ENCODE measurements around the gene LSM14B. TPM values are rescaled to one million over a fixed set of nuclear protein-coding genes. Genes with fewer than 3 reads are reported as not detected.

The LSM14B gene
- polyA plus RNA-seq, 1 donor from 2014 or later: 0.98 TPM

GRCh38 chr20:62133051-62133845 is 11.0 kb downstream of the LSM14B start:
- Mint-ChIP-seq H3K9me3 (no peaks in the 10 kb centered on the region), H3K36me3 (peaks cover 5% of the 10 kb centered on the region), H3K27me3 (no peaks in the 10 kb centered on the region), H3K27ac (peak overlapping the region in 1 of 3 donors; percentile 59), H3K4me1 (peaks cover 5 to 20% (median 17%) of the 10 kb centered on the region in 3 donors), H3K4me3 (peak overlapping the region in 1 of 4 donors; percentile 28)

GRCh38 chr20:62133864-62134263 is 11.6 kb downstream of the LSM14B start:
- Mint-ChIP-seq H3K27ac (peak overlapping the region in 2 of 3 donors; percentile 41 to 42), H3K4me3 (no peak overlapping the region), H3K9me3 (no peaks in the 10 kb centered on the region), H3K4me1 (peaks cover 5 to 16% (median 15%) of the 10 kb centered on the region in 3 donors), H3K36me3 (peaks cover 6% of the 10 kb centered on the region), H3K27me3 (no peaks in the 10 kb centered on the region)

- peak overlapping the region in 1 of 3 donors; percentile 43 for H3K27ac Mint-ChIP-seq
Measured at GRCh38 chr20:62134735-62135231, 12.5 kb downstream of the LSM14B start.

GRCh38 chr20:62135573-62136266 is 13.4 kb downstream of the LSM14B start:
- H3K9me3 Mint-ChIP-seq: no peaks in the 10 kb centered on the region
- H3K27ac Mint-ChIP-seq: peak overlapping the region in 2 of 3 donors; percentile 15 to 74
- peaks cover 6% of the 10 kb centered on the region for H3K36me3 Mint-ChIP-seq
- peaks cover 8 to 18% (median 8%) of the 10 kb centered on the region in 3 donors for H3K4me1 Mint-ChIP-seq
- no peaks in the 10 kb centered on the region for H3K27me3 Mint-ChIP-seq
- H3K4me3 Mint-ChIP-seq: no peak overlapping the region

More at GRCh38 chr20:62134735-62135231, 12.5 kb downstream of the LSM14B start:
- H3K9me3 Mint-ChIP-seq: no peaks in the 10 kb centered on the region
- H3K36me3 Mint-ChIP-seq: peaks cover 6% of the 10 kb centered on the region
- H3K4me1 Mint-ChIP-seq: peaks cover 5 to 14% (median 12%) of the 10 kb centered on the region in 3 donors
- H3K4me3 Mint-ChIP-seq: no peak overlapping the region
- H3K27me3 Mint-ChIP-seq: no peaks in the 10 kb centered on the region

- H3K36me3 Mint-ChIP-seq: peaks cover 6% of the 10 kb centered on the region
- no peaks in the 10 kb centered on the region for H3K9me3 Mint-ChIP-seq
- H3K4me3 Mint-ChIP-seq: peak overlapping the region in 1 of 4 donors; percentile 54
- H3K4me1 Mint-ChIP-seq: peaks cover 10 to 24% (median 12%) of the 10 kb centered on the region in 3 donors
- no peaks in the 10 kb centered on the region for H3K27me3 Mint-ChIP-seq
- peak overlapping the region; percentile 15 to 90 (median 51) for H3K27ac Mint-ChIP-seq
Measured at GRCh38 chr20:62136283-62137091, 14.2 kb downstream of the LSM14B start.

GRCh38 chr20:62137092-62137384 is 14.8 kb downstream of the LSM14B start:
- Mint-ChIP-seq H3K27ac (peak overlapping the region; percentile 15 to 90 (median 51)), H3K36me3 (peaks cover 6% of the 10 kb centered on the region), H3K4me3 (peak overlapping the region in 1 of 4 donors; percentile 54), H3K27me3 (no peaks in the 10 kb centered on the region), H3K4me1 (peaks cover 16 to 27% (median 17%) of the 10 kb centered on the region in 3 donors), H3K9me3 (no peaks in the 10 kb centered on the region)

- H3K4me3 Mint-ChIP-seq: peak overlapping the region in 1 of 4 donors; percentile 48
- H3K36me3 Mint-ChIP-seq: peaks cover 6% of the 10 kb centered on the region
Measured at GRCh38 chr20:62137478-62138203, 15.4 kb downstream of the LSM14B start.

GRCh38 chr20:62138204-62138543 is 15.9 kb downstream of the LSM14B start:
- Mint-ChIP-seq H3K27me3 (no peaks in the 10 kb centered on the region), H3K4me3 (peak overlapping the region in 1 of 4 donors; percentile 48), H3K9me3 (no peaks in the 10 kb centered on the region), H3K4me1 (peaks cover 16 to 26% (median 17%) of the 10 kb centered on the region in 3 donors), H3K27ac (peak overlapping the region in 1 of 3 donors; percentile 15), H3K36me3 (peaks cover 6% of the 10 kb centered on the region)

More at GRCh38 chr20:62137478-62138203, 15.4 kb downstream of the LSM14B start:
- H3K9me3 Mint-ChIP-seq: no peaks in the 10 kb centered on the region
- peaks cover 16 to 26% (median 17%) of the 10 kb centered on the region in 3 donors for H3K4me1 Mint-ChIP-seq
- H3K27me3 Mint-ChIP-seq: no peaks in the 10 kb centered on the region
- H3K27ac Mint-ChIP-seq: peak overlapping the region in 2 of 3 donors; percentile 15 to 90

DNA sequence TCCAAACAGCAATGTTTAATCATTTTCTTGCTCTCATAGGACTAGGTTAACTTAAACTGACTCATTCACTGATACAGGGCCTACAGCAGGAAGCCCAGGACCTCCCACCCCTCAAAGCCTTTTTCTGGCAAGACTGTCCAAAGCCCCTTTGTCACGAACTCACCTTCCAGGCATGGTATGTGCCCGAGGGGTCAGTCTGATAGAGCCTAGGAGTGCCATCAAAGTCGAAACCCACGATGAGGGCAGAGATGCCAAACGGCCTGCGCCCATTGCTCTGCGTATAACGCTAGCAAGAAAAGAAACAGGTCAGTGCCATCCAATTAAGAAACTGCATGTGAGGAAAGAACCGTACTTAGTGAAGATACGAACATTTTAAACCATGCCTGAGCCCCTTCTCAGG is 16.6 kb downstream of the LSM14B start:
- Mint-ChIP-seq H3K27me3 (no peaks in the 10 kb centered on the region), H3K27ac (peak overlapping the region; percentile 28 to 50 (median 39)), H3K4me3 (peak overlapping the region in 3 of 4 donors; percentile 3 to 94 (median 58)), H3K4me1 (peaks cover 15 to 26% (median 17%) of the 10 kb centered on the region in 3 donors), H3K36me3 (peaks cover 6% of the 10 kb centered on the region), H3K9me3 (no peaks in the 10 kb centered on the region)

DNA sequence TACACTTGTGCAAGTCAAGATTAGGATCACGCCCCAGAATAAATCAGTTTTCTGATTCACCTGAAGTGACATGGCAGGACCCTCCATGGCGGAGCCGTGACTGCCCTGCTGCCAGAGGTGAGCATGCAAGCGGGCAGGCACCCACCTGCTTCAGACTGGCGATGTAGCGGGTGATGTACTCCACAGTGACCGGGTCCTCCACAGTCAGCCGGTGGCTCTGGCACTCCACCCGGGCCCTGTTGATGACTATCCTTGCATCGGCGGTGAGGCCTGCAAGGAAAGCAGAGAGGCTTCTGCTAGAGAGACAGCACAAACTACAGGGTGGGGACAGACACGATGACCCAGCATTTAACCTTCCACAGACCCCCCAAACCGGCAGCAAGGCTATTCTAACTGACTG is 17.4 kb downstream of the LSM14B start:
- Mint-ChIP-seq H3K36me3 (peaks cover 6% of the 10 kb centered on the region), H3K9me3 (no peaks in the 10 kb centered on the region), H3K4me3 (peak overlapping the region in 1 of 4 donors; percentile 94), H3K27ac (peak overlapping the region in 2 of 3 donors; percentile 28 to 86), H3K4me1 (peaks cover 16 to 27% (median 20%) of the 10 kb centered on the region in 3 donors), H3K27me3 (no peaks in the 10 kb centered on the region)

GRCh38 chr20:62141043-62141396 is 18.7 kb downstream of the LSM14B start:
- H3K4me1 Mint-ChIP-seq: peaks cover 21 to 36% (median 25%) of the 10 kb centered on the region in 3 donors
- peak overlapping the region; percentile 94 to 95 (median 94) for H3K27ac Mint-ChIP-seq
- no peaks in the 10 kb centered on the region for H3K27me3 Mint-ChIP-seq
- H3K36me3 Mint-ChIP-seq: peaks cover 6% of the 10 kb centered on the region
- peak overlapping the region in 3 of 4 donors; percentile 88 to 96 (median 94) for H3K4me3 Mint-ChIP-seq
- H3K9me3 Mint-ChIP-seq: no peaks in the 10 kb centered on the region

GRCh38 chr20:62141397-62142251 is 19.3 kb downstream of the LSM14B start:
- no peaks in the 10 kb centered on the region for H3K27me3 Mint-ChIP-seq

More at GRCh38 chr20:62141397-62142251, 19.3 kb downstream of the LSM14B start:
- peaks cover 6% of the 10 kb centered on the region for H3K36me3 Mint-ChIP-seq
- H3K4me1 Mint-ChIP-seq: peaks cover 21 to 36% (median 25%) of the 10 kb centered on the region in 3 donors
- H3K9me3 Mint-ChIP-seq: no peaks in the 10 kb centered on the region
- H3K4me3 Mint-ChIP-seq: peak overlapping the region; percentile 88 to 96 (median 94)
- H3K27ac Mint-ChIP-seq: peak overlapping the region; percentile 94 to 95 (median 94)
